K562 (cell line): ENCODE measurements around the gene ARHGEF17. TPM values are rescaled to one million over a fixed set of nuclear protein-coding genes. Genes with fewer than 3 reads are reported as not detected.

ENCODE experiments used
- ATAC-seq: fragments of 200-7000 bp; cut with Tn5 transposase; 3 replicates; pipeline ENCODE4 v1.9.1; 2020; ENCODE audit warnings: moderate library complexity
- BruUV-seq: library from RNA; stranded (reverse); fragments of 400-500 nt; replicated peaks from 2 replicates; lab custom pipeline; 2021; lab: Mats Ljungman, UMichigan
- CTCF ChIA-PET: fragments of 300-600 bp; formaldehyde crosslinking; extraction: SDS; loops from one replicate; lab custom pipeline; 2021; ENCODE audit warnings: low intra/inter-chr PET ratio; lab: Yijun Ruan, JAX
- POLR2A ChIA-PET: fragments of 300-600, 350-650 bp; sonication (Branson Sonifier 250); formaldehyde crosslinking; extraction: SDS; loops from one replicate; lab custom pipeline; 2021; ENCODE audit warnings: antibody characterized with exemption, inconsistent platforms; lab: Yijun Ruan, JAX
- DNase-seq, 4 experiments: peaks; one replicate each; pipeline versions ENCODE4 v3.0.0 to v3.0.0-alpha.2; 2011 to 2018; ENCODE audit warnings: low spot score in 3 of 4, mixed read lengths in 3 of 4; ENCODE audit errors: extremely low read depth in 1 of 4
- FAIRE-seq: peaks from 2 replicates; lab custom pipeline; 2011; peaks lifted over from hg19 to GRCh38; lab: Jason Lieb, UNC
- H2AFZ ChIP-seq: 2 replicates; pipeline ENCODE4 v1.6.0; 2011; ENCODE audit warnings: low read depth, low read length, control low read depth, inconsistent platforms
- H3K27ac ChIP-seq: fragments of 200-600 bp; 3 replicates; pipeline ENCODE4 v1.8.0; 2011; ENCODE audit warnings: low read depth, mild to moderate bottlenecking, control low read depth, inconsistent platforms, low read length, moderate library complexity, mixed read lengths; ENCODE audit errors: extremely low read depth
- H3K27me3 ChIP-seq, 2 experiments: fragments of 300-600 bp in 1 of 2; 2 replicates in 1 of 2; 3 replicates in 1 of 2; pipeline versions ENCODE4 v1.6.0 to v1.8.0; 2011; ENCODE audit warnings: inconsistent platforms in 2 of 2, low read length in 2 of 2, mild to moderate bottlenecking in 1 of 2, mixed read lengths in 1 of 2, moderate library complexity in 1 of 2; ENCODE audit not compliant: control insufficient read depth in 2 of 2, insufficient read depth in 2 of 2
- H3K36me3 ChIP-seq: fragments of 300-600 bp; 3 replicates; pipeline ENCODE4 v1.8.0; 2011; ENCODE audit warnings: mild to moderate bottlenecking, low read length, inconsistent platforms; ENCODE audit not compliant: control insufficient read depth, insufficient read depth
- H3K4me1 ChIP-seq, 2 experiments: fragments of 200-600 bp in 1 of 2; replicated peaks in 1 of 2; 2 replicates in 1 of 2; 3 replicates in 1 of 2; pipeline versions ENCODE4 v1.5.1 to v1.8.0; 2011; ENCODE audit warnings: inconsistent platforms in 2 of 2, low read length in 2 of 2, mild to moderate bottlenecking in 1 of 2, mixed read lengths in 1 of 2, moderate library complexity in 1 of 2; ENCODE audit not compliant: control insufficient read depth in 2 of 2, insufficient read depth in 2 of 2
- H3K4me2 ChIP-seq: 2 replicates; pipeline ENCODE4 v1.6.1; 2011; ENCODE audit warnings: low read length, control low read depth, inconsistent platforms, mixed read lengths; ENCODE audit not compliant: insufficient read depth
- H3K4me3 ChIP-seq: fragments of 200-600 bp; sonication (generic), shearing (Covaris generic); 2 replicates; pipeline ENCODE4 v1.5.1; 2016; ENCODE audit warnings: control low read depth, inconsistent platforms
- H3K79me2 ChIP-seq: fragments of 200-600 bp; 3 replicates; pipeline ENCODE4 v1.8.0; 2011; ENCODE audit warnings: low read length, inconsistent platforms; ENCODE audit not compliant: control insufficient read depth, insufficient read depth
- H3K9ac ChIP-seq, 2 experiments: 2 replicates each; pipeline versions ENCODE4 v1.6.0 to v1.6.1; 2011; ENCODE audit warnings: low read depth in 2 of 2, low read length in 2 of 2, control low read depth in 1 of 2, inconsistent platforms in 1 of 2, mild to moderate bottlenecking in 1 of 2, mixed read lengths in 1 of 2; ENCODE audit not compliant: insufficient read depth in 1 of 2
- H3K9me1 ChIP-seq: one replicate; pipeline ENCODE4 v1.6.0; 2011; ENCODE audit warnings: inconsistent platforms, mild to moderate bottlenecking, low read length, moderate library complexity; ENCODE audit not compliant: control insufficient read depth, insufficient read depth
- H3K9me3 ChIP-seq: replicated peaks from 2 replicates; pipeline ENCODE4 v1.5.1; 2011; ENCODE audit warnings: low read depth, low read length, inconsistent platforms; ENCODE audit not compliant: control insufficient read depth, insufficient read depth
- H4K20me1 ChIP-seq: replicated peaks from 2 replicates; pipeline ENCODE4 v1.6.1; 2011; ENCODE audit warnings: low read length, inconsistent platforms, mixed read lengths; ENCODE audit not compliant: control insufficient read depth, insufficient read depth
- CHD2 ChIP-seq: IDR thresholded peaks from 2 replicates; pipeline ENCODE4 v1.6.1; 2011; ENCODE audit warnings: low read depth, low read length
- FOXJ2 ChIP-seq: fragments of 200-800 bp; sonication (Bioruptor generic); IDR thresholded peaks from 2 replicates; pipeline ENCODE4 v1.6.1; 2016; ENCODE audit warnings: missing genetic modification characterization, missing compliant biosample characterization
- FOXK2 ChIP-seq, 2 experiments: fragments of 450-650 bp; IDR thresholded peaks in 1 of 2; conservative IDR thresholded peaks in 1 of 2; 2 replicates each; pipeline ENCODE4 v1.6.1; 2016; ENCODE audit warnings: low read depth in 2 of 2, mild to moderate bottlenecking in 1 of 2
- JUND ChIP-seq, 2 experiments: IDR thresholded peaks; 2 replicates in 1 of 2; 3 replicates in 1 of 2; pipeline ENCODE4 v1.6.1; 2011; ENCODE audit warnings: borderline replicate concordance in 2 of 2, low read depth in 2 of 2, low read length in 2 of 2, improper control_type of control experiment in 1 of 2, missing biosample characterization in 1 of 2, missing genetic modification characterization in 1 of 2, missing genetic modification reagents in 1 of 2
- MTA3 ChIP-seq: fragments of 450-650 bp; formaldehyde crosslinking; IDR thresholded peaks from 2 replicates; pipeline ENCODE4 v1.6.1; 2017; ENCODE audit warnings: mild to moderate bottlenecking, borderline replicate concordance
- PCBP2 ChIP-seq: fragments of 200-400 bp; formaldehyde crosslinking; IDR thresholded peaks from 2 replicates; pipeline ENCODE4 v1.6.1; 2018; ENCODE audit warnings: low read length, low read depth, mild to moderate bottlenecking, moderate library complexity; ENCODE audit not compliant: poor library complexity, severe bottlenecking
- PKNOX1 ChIP-seq: fragments of 450-650 bp; IDR thresholded peaks from 2 replicates; pipeline ENCODE4 v1.6.1; 2016
- PRPF4 ChIP-seq: fragments of 200-400 bp; formaldehyde crosslinking; IDR thresholded peaks from one replicate; pipeline ENCODE4 v1.6.1; 2017; ENCODE audit warnings: low read length, low read depth, mild to moderate bottlenecking; ENCODE audit not compliant: insufficient read depth, poor library complexity, severe bottlenecking
- SRSF7 ChIP-seq: fragments of 200-400 bp; formaldehyde crosslinking; optimal IDR thresholded peaks from 2 replicates; pipeline ENCODE3; 2017; ENCODE audit warnings: mild to moderate bottlenecking, low read depth, low read length
- SUPT5H ChIP-seq: fragments of 450-650 bp; IDR thresholded peaks from 2 replicates; pipeline ENCODE4 v1.6.1; 2016
- XRCC4 ChIP-seq: IDR thresholded peaks from one replicate; pipeline ENCODE4 v1.6.1; 2011; ENCODE audit not compliant: insufficient read depth, insufficient read length; ENCODE audit errors: extremely low read depth
- ZNF146 ChIP-seq: IDR thresholded peaks from one replicate; pipeline ENCODE4 v1.6.1; 2018; ENCODE audit warnings: missing compliant biosample characterization; ENCODE audit not compliant: unreplicated experiment
- ZNF316 ChIP-seq: fragments of 450-650 bp; IDR thresholded peaks from 2 replicates; pipeline ENCODE4 v1.6.1; 2016
- ZNF384 ChIP-seq: IDR thresholded peaks from 2 replicates; pipeline ENCODE4 v1.6.1; 2012; ENCODE audit warnings: low read depth, low read length, improper control_type of control experiment
- ZNF785 ChIP-seq: fragments of 250-450 bp; sonication (Bioruptor Pico); IDR thresholded peaks from 2 replicates; pipeline ENCODE4 v1.4.0; 2020; ENCODE audit warnings: mild to moderate bottlenecking
- WGBS: fragments of 100-300 bp; shearing (Covaris generic); methylation state at CpG from one replicate; pipeline ENCODE4 v1.1.6; 2016; ENCODE audit warnings: low coverage, mixed read lengths; ENCODE audit not compliant: insufficient coverage; ENCODE audit errors: missing lambda C conversion rate; 5-methylcytosine and 5-hydroxymethylcytosine counted together
- in situ Hi-C: fragments of 300-500 bp; cut with MboI; formaldehyde crosslinking; loops from 4 replicates; pipeline ENCODE4 v1.15.0; 2018; ENCODE audit warnings: inconsistent platforms, mixed read lengths
- intact Hi-C: fragments of 100-400 bp; cut with micrococcal nuclease; formaldehyde crosslinking; loops from 2 replicates; pipeline ENCODE4 v1.14.2; 2022
- polyA plus RNA-seq, 8 experiments: library from polyadenylated mRNA; depleted of rRNA in 4 of 8; stranded (reverse) in 5 of 8; unstranded in 3 of 8; fragments of >200 nt; fragmentation: Nextera tagmentation in 2 of 8; fragmentation: Illumina TruSeq in 1 of 8; extraction: Ambion mirVana in 2 of 8; extraction: Trizol in 1 of 8; gene quantifications; 2 replicates each; pipeline versions ENCODE4 v1.2.1 to v1.2.3, GENCODE V29; 2011 to 2014; ENCODE audit warnings: inconsistent platforms in 1 of 8, missing spikeins in 1 of 8
- total RNA-seq, 7 experiments: library from RNA; depleted of rRNA in 6 of 7; stranded (reverse); fragments of >200 nt in 6 of 7; fragmentation: Illumina TruSeq in 2 of 7; extraction: Trizol in 2 of 7; gene quantifications; 2 replicates each; pipeline versions ENCODE4 v1.2.1 to v1.2.3, GENCODE V29; 2011 to 2021; ENCODE audit warnings: low replicate concordance in 1 of 7
- TF ChIP-seq, protein P1 (sequence below): IDR thresholded peaks from 2 replicates; pipeline ENCODE4 v1.6.1; 2016; ENCODE audit warnings: missing genetic modification characterization, missing compliant biosample characterization
- TF ChIP-seq, protein P2 (sequence below): fragments of 250-450 bp; sonication (Bioruptor Pico); IDR thresholded peaks from 2 replicates; pipeline ENCODE4 v1.5.1; 2021; ENCODE audit warnings: mild to moderate bottlenecking

Gene ARHGEF17
- total and polyA plus RNA-seq, 9 of the 15 experiments (the other 6 are each of a cell fraction or from before 2014, with no cell fraction given): 0.04 to 0.68 (median 0.10) TPM; not detected in 2

- H3K9me3 ChIP-seq: no peaks in the 10 kb centered on the region
- intact Hi-C loops (loop anchor here (1.0 to 2.0 kb wide), 3 partner anchors 28 to 93 kb away; no protein-coding TSS in a partner anchor), in situ Hi-C loops (loop anchor here (5.0 kb wide), 1 partner anchor 43 kb away; no protein-coding TSS in a partner anchor)
- peaks cover 13 to 16% of the 10 kb centered on the region in 2 experiments; a peak in 4 of 5 replicates for H3K4me1 ChIP-seq
- DNase-seq (peak; percentile 83 to 87 (median 85)), FAIRE-seq (peak; percentile 96), ATAC-seq (peak; percentile 85)
- no peak overlapping the region for H3K4me3 ChIP-seq
- H3K27me3 ChIP-seq: peaks cover 0 to 10% of the 10 kb centered on the region in 2 experiments; a peak in 2 of 5 replicates
- H2AFZ ChIP-seq: peak overlapping the region; percentile 74
- no peak overlapping the region for H3K4me2 ChIP-seq
- ChIA-PET POLR2A (interaction anchor here (0.6 to 1.2 kb wide), 2 partner anchors 16 to 90 kb away, joined by 3 to 6 read pairs; no protein-coding TSS in a partner anchor), CTCF (interaction anchor here (0.5 to 4.5 kb wide), 5 partner anchors 18 to 643 kb away, joined by 3 to 76 read pairs (median 3); partner anchors contain the start of gene ARHGEF17)
- H3K79me2 ChIP-seq: no peaks in the 10 kb centered on the region
- H4K20me1 ChIP-seq: peaks cover 7% of the 10 kb centered on the region; the same call in 1 of the 2 replicates
- H3K36me3 ChIP-seq: no peaks in the 10 kb centered on the region
- H3K27ac ChIP-seq: no peak overlapping the region
- H3K9me1 ChIP-seq: no peaks in the 10 kb centered on the region
- no TSS peak for BruUV-seq
- WGBS: 27% methylated on average over 4 of the region's 4 CpGs
- H3K9ac ChIP-seq: no peak overlapping the region; a peak in 1 of 4 replicates
- TF ChIP-seq, protein P1, sequence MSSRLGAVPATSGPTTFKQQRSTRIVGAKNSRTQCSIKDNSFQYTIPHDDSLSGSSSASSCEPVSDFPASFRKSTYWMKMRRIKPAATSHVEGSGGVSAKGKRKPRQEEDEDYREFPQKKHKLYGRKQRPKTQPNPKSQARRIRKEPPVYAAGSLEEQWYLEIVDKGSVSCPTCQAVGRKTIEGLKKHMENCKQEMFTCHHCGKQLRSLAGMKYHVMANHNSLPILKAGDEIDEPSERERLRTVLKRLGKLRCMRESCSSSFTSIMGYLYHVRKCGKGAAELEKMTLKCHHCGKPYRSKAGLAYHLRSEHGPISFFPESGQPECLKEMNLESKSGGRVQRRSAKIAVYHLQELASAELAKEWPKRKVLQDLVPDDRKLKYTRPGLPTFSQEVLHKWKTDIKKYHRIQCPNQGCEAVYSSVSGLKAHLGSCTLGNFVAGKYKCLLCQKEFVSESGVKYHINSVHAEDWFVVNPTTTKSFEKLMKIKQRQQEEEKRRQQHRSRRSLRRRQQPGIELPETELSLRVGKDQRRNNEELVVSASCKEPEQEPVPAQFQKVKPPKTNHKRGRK (tag): no peak
- TF ChIP-seq ZNF785 (CRISPR knock-in tag): no peak
- no peak for TF ChIP-seq PKNOX1
- TF ChIP-seq JUND (IDR thresholded peaks at IDR 0.05; ENCODE audit: borderline replicate concordance, low read depth, low read length): no peak; the same call in 1 of the 2 replicates
- TF ChIP-seq JUND (tag; IDR thresholded peaks at IDR 0.05; ENCODE audit: borderline replicate concordance, low read depth, low read length): no peak
- TF ChIP-seq SUPT5H: no peak
- no peak for TF ChIP-seq FOXJ2 (tag)
- no peak for TF ChIP-seq ZNF316
- no peak for TF ChIP-seq ZNF146
- no peak for TF ChIP-seq PRPF4
- TF ChIP-seq MTA3: no peak
- TF ChIP-seq XRCC4: no peak
- TF ChIP-seq PCBP2: no peak
- TF ChIP-seq SRSF7: no peak
- peak; percentile 82 for TF ChIP-seq ZNF384
- no peak for TF ChIP-seq FOXK2 (conservative IDR thresholded peaks at IDR 0.05 in 1 of 2, IDR thresholded peaks at IDR 0.05 in 1 of 2; ENCODE audit: low read depth in 2 of 2)
- TF ChIP-seq, protein P2, sequence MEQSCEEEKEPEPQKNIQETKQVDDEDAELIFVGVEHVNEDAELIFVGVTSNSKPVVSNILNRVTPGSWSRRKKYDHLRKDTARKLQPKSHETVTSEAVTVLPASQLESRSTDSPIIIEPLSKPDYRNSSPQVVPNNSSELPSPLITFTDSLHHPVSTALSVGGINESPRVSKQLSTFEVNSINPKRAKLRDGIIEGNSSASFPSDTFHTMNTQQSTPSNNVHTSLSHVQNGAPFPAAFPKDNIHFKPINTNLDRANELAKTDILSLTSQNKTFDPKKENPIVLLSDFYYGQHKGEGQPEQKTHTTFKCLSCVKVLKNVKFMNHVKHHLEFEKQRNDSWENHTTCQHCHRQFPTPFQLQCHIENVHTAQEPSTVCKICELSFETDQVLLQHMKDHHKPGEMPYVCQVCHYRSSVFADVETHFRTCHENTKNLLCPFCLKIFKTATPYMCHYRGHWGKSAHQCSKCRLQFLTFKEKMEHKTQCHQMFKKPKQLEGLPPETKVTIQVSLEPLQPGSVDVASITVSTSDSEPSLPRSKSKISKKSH (CRISPR knock-in tag): no peak
- TF ChIP-seq CHD2: no peak
These were observed 27.3 kb downstream of the ARHGEF17 start for GRCh38 chr11:73335204-73335923.
